ENCODE data around the gene ARID1B.

Gene ARID1B

GRCh38 chr6:157155804-157156203 lies 378.6 kb downstream of the ARID1B start:
- Histone ChIP-seq H3K36me3 (peaks cover 0 to 35% (median 12%) of the 10 kb centered on the region in 3 donors), H3K9me3 (no peaks in the 10 kb centered on the region), H3K27me3 (no peaks in the 10 kb centered on the region), H3K27ac (no peak overlapping the region), H3K4me3 (no peak overlapping the region), H3K4me1 (no peaks in the 10 kb centered on the region)
- DNase-seq: no peak
- intact Hi-C loops (cut with DNase I; ENCODE audit: low total_unique reads): no loop called here
- TF ChIP-seq, protein P1, sequence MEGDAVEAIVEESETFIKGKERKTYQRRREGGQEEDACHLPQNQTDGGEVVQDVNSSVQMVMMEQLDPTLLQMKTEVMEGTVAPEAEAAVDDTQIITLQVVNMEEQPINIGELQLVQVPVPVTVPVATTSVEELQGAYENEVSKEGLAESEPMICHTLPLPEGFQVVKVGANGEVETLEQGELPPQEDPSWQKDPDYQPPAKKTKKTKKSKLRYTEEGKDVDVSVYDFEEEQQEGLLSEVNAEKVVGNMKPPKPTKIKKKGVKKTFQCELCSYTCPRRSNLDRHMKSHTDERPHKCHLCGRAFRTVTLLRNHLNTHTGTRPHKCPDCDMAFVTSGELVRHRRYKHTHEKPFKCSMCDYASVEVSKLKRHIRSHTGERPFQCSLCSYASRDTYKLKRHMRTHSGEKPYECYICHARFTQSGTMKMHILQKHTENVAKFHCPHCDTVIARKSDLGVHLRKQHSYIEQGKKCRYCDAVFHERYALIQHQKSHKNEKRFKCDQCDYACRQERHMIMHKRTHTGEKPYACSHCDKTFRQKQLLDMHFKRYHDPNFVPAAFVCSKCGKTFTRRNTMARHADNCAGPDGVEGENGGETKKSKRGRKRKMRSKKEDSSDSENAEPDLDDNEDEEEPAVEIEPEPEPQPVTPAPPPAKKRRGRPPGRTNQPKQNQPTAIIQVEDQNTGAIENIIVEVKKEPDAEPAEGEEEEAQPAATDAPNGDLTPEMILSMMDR (IDR thresholded peaks at IDR 0.05): no peak

DNA sequence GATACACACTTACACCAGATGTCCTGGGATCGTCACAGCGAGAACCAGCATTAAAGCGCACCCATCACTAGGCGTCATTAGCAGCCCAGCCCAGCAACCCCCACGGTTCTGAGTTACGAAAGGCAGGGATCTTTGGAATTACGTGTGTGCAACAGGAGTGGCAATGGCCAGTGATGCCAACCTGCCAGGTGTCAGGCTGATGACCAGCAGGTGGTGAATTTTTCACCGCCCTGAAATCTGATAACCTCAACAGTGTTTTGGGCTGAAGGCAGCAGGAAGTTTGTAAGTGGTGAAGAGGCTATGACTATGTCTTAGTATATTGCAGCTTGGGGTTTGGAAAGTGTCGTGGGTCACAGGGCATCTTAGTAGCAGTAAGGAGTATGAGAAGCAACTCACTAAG lies 380.1 kb downstream of the ARID1B start:
- intact Hi-C loops (cut with DNase I; ENCODE audit: low total_unique reads): no loop called here

GRCh38 chr6:157158456-157158855 lies 381.3 kb downstream of the ARID1B start:
- intact Hi-C loops (cut with DNase I; ENCODE audit: low total_unique reads): no loop called here
- no peak overlapping the region for H3K27ac ChIP-seq

More for the DNA sequence above, 380.1 kb downstream of the ARID1B start:
- no peaks in the 10 kb centered on the region for H3K4me1 ChIP-seq
- H3K27ac ChIP-seq: no peak overlapping the region
- TF ChIP-seq, protein P1 (IDR thresholded peaks at IDR 0.05): no peak
- H3K36me3 ChIP-seq: peaks cover 0 to 32% (median 10%) of the 10 kb centered on the region in 3 donors
- H3K9me3 ChIP-seq: no peaks in the 10 kb centered on the region
- no peak for DNase-seq
- H3K4me3 ChIP-seq: no peak overlapping the region
- no peaks in the 10 kb centered on the region for H3K27me3 ChIP-seq

GRCh38 chr6:157158897-157159296 lies 381.7 kb downstream of the ARID1B start:
- TF ChIP-seq, protein P1 (IDR thresholded peaks at IDR 0.05): no peak
- H3K27ac ChIP-seq: no peak overlapping the region
- intact Hi-C loops (cut with DNase I; ENCODE audit: low total_unique reads): no loop called here
- H3K4me1 ChIP-seq: no peaks in the 10 kb centered on the region
- no peaks in the 10 kb centered on the region for H3K9me3 ChIP-seq
- peaks cover 0 to 30% (median 10%) of the 10 kb centered on the region in 3 donors for H3K36me3 ChIP-seq
- no peaks in the 10 kb centered on the region for H3K27me3 ChIP-seq
- no peak for DNase-seq
- no peak overlapping the region for H3K4me3 ChIP-seq

More at GRCh38 chr6:157158456-157158855, 381.3 kb downstream of the ARID1B start:
- Histone ChIP-seq H3K4me1 (no peaks in the 10 kb centered on the region), H3K4me3 (no peak overlapping the region), H3K9me3 (no peaks in the 10 kb centered on the region), H3K27me3 (no peaks in the 10 kb centered on the region), H3K36me3 (peaks cover 0 to 32% (median 10%) of the 10 kb centered on the region in 3 donors)
- TF ChIP-seq, protein P1 (IDR thresholded peaks at IDR 0.05): no peak
- DNase-seq: no peak

DNA sequence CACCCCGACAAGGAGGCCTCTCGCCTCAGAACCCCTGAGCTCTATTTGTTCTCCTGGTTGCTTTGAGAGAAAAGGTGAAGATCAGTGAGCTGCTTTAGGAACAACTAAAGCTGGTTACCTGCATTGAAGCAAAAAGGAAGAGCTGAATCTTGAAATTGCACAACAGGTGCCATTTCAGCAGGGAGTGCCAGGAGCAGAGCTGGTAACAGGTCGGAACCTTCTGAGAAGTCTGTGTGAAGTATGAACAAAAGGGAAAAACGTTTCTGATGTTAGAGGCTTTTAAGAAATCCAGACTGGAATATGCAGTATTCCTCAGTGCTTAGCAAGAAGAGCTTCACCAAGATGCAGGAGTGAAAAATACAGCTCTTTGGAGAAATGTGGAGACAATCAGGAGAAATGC lies 382.2 kb downstream of the ARID1B start:
- TF ChIP-seq, protein P1 (IDR thresholded peaks at IDR 0.05): no peak
- intact Hi-C loops (cut with DNase I; ENCODE audit: low total_unique reads): no loop called here
- H3K4me3 ChIP-seq: no peak overlapping the region

GRCh38 chr6:157161912-157162311 lies 384.7 kb downstream of the ARID1B start:
- Histone ChIP-seq H3K4me1 (peaks cover 0 to 5% (median 0%) of the 10 kb centered on the region in 4 donors), H3K4me3 (no peak overlapping the region), H3K9me3 (no peaks in the 10 kb centered on the region), H3K27me3 (no peaks in the 10 kb centered on the region), H3K36me3 (peaks cover 0 to 17% (median 5%) of the 10 kb centered on the region in 3 donors), H3K27ac (no peak overlapping the region)
- intact Hi-C loops (cut with DNase I; ENCODE audit: low total_unique reads): no loop called here
- no peak for DNase-seq
- TF ChIP-seq, protein P1 (IDR thresholded peaks at IDR 0.05): no peak

More for the DNA sequence above, 382.2 kb downstream of the ARID1B start:
- peaks cover 0 to 26% (median 10%) of the 10 kb centered on the region in 3 donors for H3K36me3 ChIP-seq
- no peaks in the 10 kb centered on the region for H3K9me3 ChIP-seq
- H3K27me3 ChIP-seq: no peaks in the 10 kb centered on the region
- no peak for DNase-seq
- H3K4me1 ChIP-seq: no peaks in the 10 kb centered on the region
- H3K27ac ChIP-seq: no peak overlapping the region
